Stimulated activated CD8-positive, alpha-beta memory T cell treated with anti-CD3 and anti-CD28 coated beads, Interleukin-12 subunit alpha, Interleukin-12 subunit beta, amount 100 ng/mL, for 24 hours (primary cell): ENCODE measurements around the gene IL32.
A peak's percentile ranks its signal among the peaks of the same experiment; 100 is the strongest.

Experiments used
- DNase-seq: peaks from one replicate; pipeline ENCODE4 v3.0.0-alpha.2; 2020; ENCODE audit errors: extremely low read depth

IL32 gene

GRCh38 chr16:3089717-3090592 is 24.5 kb downstream of the IL32 start:
- DNase-seq, result no peak

GRCh38 chr16:3091551-3091950 is 26.1 kb downstream of the IL32 start:
- DNase-seq, result no peak

- DNase-seq, result no peak
These were observed 27.1 kb downstream of the IL32 start for GRCh38 chr16:3092501-3092941.

GRCh38 chr16:3094289-3095027 is 29.0 kb downstream of the IL32 start:
- DNase-seq, result no peak

GRCh38 chr16:3095869-3096268 is 30.4 kb downstream of the IL32 start:
- DNase-seq, result peak; percentile 39

- no peak for DNase-seq
These were observed 30.9 kb downstream of the IL32 start for GRCh38 chr16:3096362-3096761.

GRCh38 chr16:3097266-3097665 is 31.8 kb downstream of the IL32 start:
- no peak for DNase-seq

GRCh38 chr16:3098459-3099394 is 33.3 kb downstream of the IL32 start, which contains the start of gene ZSCAN10:
TSS of gene ZSCAN10 (minus strand) at chr16:3099294. CDS start at chr16:3092937, 6,357 bp downstream.
- no peak for DNase-seq

GRCh38 chr16:3099395-3099731 is 33.9 kb downstream of the IL32 start:
- no peak for DNase-seq

- DNase-seq, result peak; percentile 80
These were observed 34.5 kb downstream of the IL32 start for GRCh38 chr16:3099732-3100499.

GRCh38 chr16:3101018-3101840 is 35.8 kb downstream of the IL32 start:
- DNase-seq, result no peak

GRCh38 chr16:3101841-3102470 is 36.5 kb downstream of the IL32 start:
- no peak for DNase-seq

GRCh38 chr16:3106205-3106928 is 40.9 kb downstream of the IL32 start:
- DNase-seq, result peak; percentile 74

- DNase-seq, result no peak
These were observed 46.8 kb downstream of the IL32 start, which contains the start of gene ZNF205 for GRCh38 chr16:3112058-3112880. TSS of gene ZNF205 (plus strand) at chr16:3112586. CDS start at chr16:3113431, 845 bp downstream.

- DNase-seq, result no peak
These were observed 47.6 kb downstream of the IL32 start for GRCh38 chr16:3112881-3113574.

GRCh38 chr16:3113765-3114479 is 48.5 kb downstream of the IL32 start:
- DNase-seq, result no peak

- no peak for DNase-seq
These were observed 49.6 kb downstream of the IL32 start for GRCh38 chr16:3115003-3115402.
